ENCODE results near the gene RBM17. TPM values are rescaled to one million over a fixed set of nuclear protein-coding genes. Genes with fewer than 3 reads are reported as not detected.

RBM17 gene
- total RNA-seq, 4 donors from 2014 or later, result 42.3 to 134 (median 87.6) TPM

GRCh38 chr10:6164271-6165095 lies 75.6 kb downstream of the RBM17 start:
- no peak for TF ChIP-seq CTCF (IDR thresholded peaks at IDR 0.05; ENCODE audit: low read depth)

- TF ChIP-seq CTCF (IDR thresholded peaks at IDR 0.05; ENCODE audit: low read depth), result no peak
Measured at GRCh38 chr10:6165221-6165725, 76.4 kb downstream of the RBM17 start.

Small RNA genes within 50 kb of the gene (small RNA-seq; reads per million reads assigned to genes)
- gene MIR3155A, result not detected

Other genes with a start within 250 kb of the RBM17 start
- 10 to 100 TPM in 1 of 4 donors, 1 to 10 TPM in 3; 2.8 to 11.5 (median 5.8) TPM for gene ANKRD16, start 199.1 kb upstream of the RBM17 start, total RNA-seq
- 100 to 1,000 TPM in 1 of 4 donors, 10 to 100 TPM in 3; 68.2 to 113 (median 75.7) TPM for gene FBH1, start 198.8 kb upstream of the RBM17 start, total RNA-seq
- 10 to 100 TPM; 14.4 to 62.2 (median 23.8) TPM for gene IL15RA, start 111.5 kb upstream of the RBM17 start, total RNA-seq
- 1 to 10 TPM in 2 of 4 donors, under 1 TPM in 1, not detected in 1; 0.34 to 2.4 (median 1.5) TPM for gene IL2RA, start 26.7 kb upstream of the RBM17 start, total RNA-seq
- 1,000 to 10,000 TPM in 1 of 4 donors, 100 to 1,000 TPM in 3; 383 to 1,460 (median 500) TPM for gene PFKFB3, start 113.9 kb downstream of the RBM17 start, total RNA-seq

Data from subcutaneous adipose tissue (tissue), 4 donors.